ENCODE results near the gene JAK1. TPM values are rescaled to one million over a fixed set of nuclear protein-coding genes. Genes with fewer than 3 reads are reported as not detected.

The JAK1 gene
- polyA plus RNA-seq, 2 of the 4 experiments (the other 2 are of a cell fraction): 110 to 159 TPM

GRCh38 chr1:64893921-64894320 is 72.4 kb downstream of the JAK1 start:
- ChIA-PET CTCF (interaction anchor here (0.9 to 1.6 kb wide), 3 partner anchors 10 to 75 kb away, joined by 3 to 5 read pairs (median 4); no protein-coding TSS in a partner anchor), POLR2A (interaction anchor here (1.5 kb wide), 1 partner anchor 73 kb away, joined by 3 read pairs; the partner anchor contains the start of gene JAK1)
- no peak for TF ChIP-seq E2F6 (IDR thresholded peaks at IDR 0.05; ENCODE audit: borderline replicate concordance, low read depth)
- TF ChIP-seq TP53 (CRISPR knock-in tag; IDR thresholded peaks at IDR 0.05): no peak
- TF ChIP-seq SREBF2 (IDR thresholded peaks at IDR 0.05): no peak
- TF ChIP-seq KDM5A (IDR thresholded peaks at IDR 0.05): no peak
- TF ChIP-seq ESRRA (IDR thresholded peaks at IDR 0.05; ENCODE audit: borderline replicate concordance, low read length): no peak
- TF ChIP-seq CEBPB (IDR thresholded peaks at IDR 0.05): no peak
- no peak for TF ChIP-seq FOSB (CRISPR knock-in tag; IDR thresholded peaks at IDR 0.05)
- no peak for TF ChIP-seq HES2 (IDR thresholded peaks at IDR 0.05)
- no peak for TF ChIP-seq RNF2 (IDR thresholded peaks at IDR 0.05; ENCODE audit: borderline replicate concordance, low read depth)
- TF ChIP-seq EHF (CRISPR knock-in tag; IDR thresholded peaks at IDR 0.05): no peak
- TF ChIP-seq RCOR1 (IDR thresholded peaks at IDR 0.05; ENCODE audit: low read depth, low read length): no peak
- TF ChIP-seq HDAC2 (IDR thresholded peaks at IDR 0.05): no peak
- TF ChIP-seq ZFP36 (IDR thresholded peaks at IDR 0.05; ENCODE audit: borderline replicate concordance, partially characterized antibody): no peak
- TF ChIP-seq CHD2 (IDR thresholded peaks at IDR 0.05; ENCODE audit: low read length, partially characterized antibody): no peak
- no peak for TF ChIP-seq JUN (IDR thresholded peaks at IDR 0.05)
- TF ChIP-seq POLR2A (IDR thresholded peaks at IDR 0.05; ENCODE audit: low read length): no peak
- no peak for TF ChIP-seq GATA3 (IDR thresholded peaks at IDR 0.05; ENCODE audit: borderline replicate concordance)
- no peak for TF ChIP-seq BCL3 (IDR thresholded peaks at IDR 0.05)
- no peak for TF ChIP-seq CHD4 (IDR thresholded peaks at IDR 0.05; ENCODE audit: borderline replicate concordance)
- Histone ChIP-seq H3K27ac (peak overlapping the region; percentile 89 to 90), H3K4me3 (no peak overlapping the region), H3K4me2 (peak overlapping the region; percentile 61), H3K4me1 (peaks cover 92% of the 10 kb centered on the region), H3K9me3 (no peaks in the 10 kb centered on the region)
- WGBS (ENCODE audit: missing lambda C conversion rate): 73% methylated on average over 4 of the region's 4 CpGs
- FAIRE-seq: no peak
- ATAC-seq: no peak
- no peak for DNase-seq (ENCODE audit: low read depth in 1 of 2, low spot score in 1 of 2)

- POLR2A ChIA-PET: interaction anchor here (1.5 kb wide), 1 partner anchor 74 kb away, joined by 3 read pairs; the partner anchor contains the start of gene JAK1
- DNase-seq (ENCODE audit: low read depth in 1 of 2, low spot score in 1 of 2) (no peak), FAIRE-seq (no peak), ATAC-seq (no peak)
- Histone ChIP-seq H3K4me2 (peak overlapping the region; percentile 61), H3K27ac (peak overlapping the region; percentile 78 to 89; a peak in 5 of 6 replicates), H3K4me1 (peaks cover 89% of the 10 kb centered on the region), H3K9me3 (no peaks in the 10 kb centered on the region), H3K4me3 (no peak overlapping the region)
- WGBS (ENCODE audit: missing lambda C conversion rate): 83% methylated on average over 5 of the region's 5 CpGs
- no peak for TF ChIP-seq CTCF (IDR thresholded peaks at IDR 0.05)
- TF ChIP-seq NR3C1 (IDR thresholded peaks at IDR 0.05): no peak
- no peak for TF ChIP-seq HES2 (IDR thresholded peaks at IDR 0.05)
- TF ChIP-seq SREBF2 (IDR thresholded peaks at IDR 0.05): no peak
- CTCF ChIA-PET: interaction anchor here (1.0 to 1.6 kb wide), 3 partner anchors 11 to 316 kb away, joined by 3 to 4 read pairs (median 3); no protein-coding TSS in a partner anchor
Measured at GRCh38 chr1:64892576-64893573, 73.5 kb downstream of the JAK1 start.
